ENCODE measurements around the gene GFI1B.
A peak's percentile ranks its signal among the peaks of the same experiment; 100 is the strongest.
"Not testable (repeated sequence)": the region's sequence is repeated elsewhere in the genome, so short reads cannot be mapped to it uniquely, and the experiment has no call there.

GFI1B gene

DNA sequence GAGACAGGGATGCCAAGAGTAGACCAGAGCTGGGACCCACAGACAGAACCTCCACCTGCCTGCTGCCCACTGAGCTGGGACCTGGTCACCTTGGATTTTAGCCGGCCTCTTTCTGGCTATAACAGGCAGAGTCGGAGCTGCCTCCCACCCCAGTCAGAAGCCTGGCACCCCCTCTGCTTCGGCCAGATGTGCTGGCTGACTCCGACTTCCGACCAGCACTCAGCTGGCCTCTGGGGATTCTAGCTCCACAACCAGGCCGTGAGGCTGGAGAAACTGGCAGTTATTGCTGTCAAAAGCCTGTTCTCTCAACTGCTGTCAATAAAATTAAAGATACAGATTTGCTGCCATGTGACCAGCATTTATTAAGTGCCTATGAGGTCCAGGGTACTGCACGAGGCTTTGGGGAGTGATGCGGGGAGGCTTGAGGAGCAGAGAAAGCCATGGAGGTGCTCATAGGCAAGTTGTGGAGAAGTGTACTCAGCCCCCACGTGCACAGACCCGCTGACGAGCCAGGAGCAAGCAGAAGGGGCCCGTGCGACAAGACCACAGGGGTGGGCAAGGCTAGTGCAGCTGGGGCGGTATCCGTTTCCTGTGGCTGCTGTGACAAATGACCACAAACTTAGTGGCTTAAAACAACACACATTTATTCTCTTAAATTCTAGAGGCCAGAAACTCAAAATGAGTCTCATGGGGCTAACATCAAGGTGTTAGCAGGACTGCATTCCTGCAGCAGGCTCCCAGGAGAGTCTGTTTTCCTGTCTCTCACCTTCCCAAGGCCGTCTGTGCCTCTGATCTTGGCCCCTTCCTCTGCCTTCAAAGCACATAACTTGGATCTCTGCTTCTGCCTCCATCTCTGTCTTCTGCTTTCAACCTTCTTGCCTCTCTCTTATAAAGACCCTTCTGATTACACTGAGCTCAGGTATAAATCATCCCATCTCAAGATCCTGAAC lies 13.1 kb downstream of the GFI1B start:
- no peak for DNase-seq (ENCODE audit: low spot score)

DNA sequence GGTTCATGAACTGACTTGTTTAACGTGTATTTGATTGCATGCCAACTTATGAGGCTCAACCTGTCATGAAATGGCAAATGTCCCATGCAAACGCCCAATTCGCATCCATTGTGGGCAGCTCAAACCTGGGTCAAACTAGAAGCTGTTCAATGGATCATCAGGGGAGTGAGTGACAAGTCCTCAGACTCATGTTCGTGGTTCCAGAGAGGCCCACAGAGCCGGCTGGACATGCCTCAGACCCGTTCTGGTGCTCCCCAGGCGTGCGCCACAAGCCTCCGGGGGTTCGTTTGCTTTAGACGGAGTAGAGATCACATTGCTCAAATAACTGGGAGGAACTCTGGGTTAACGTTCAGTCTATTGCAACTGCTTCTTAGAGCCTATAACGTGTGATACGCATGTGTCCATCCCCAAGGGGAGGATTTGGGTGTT lies 15.0 kb downstream of the GFI1B start:
- DNase-seq (ENCODE audit: low spot score): peak; percentile 14

DNA sequence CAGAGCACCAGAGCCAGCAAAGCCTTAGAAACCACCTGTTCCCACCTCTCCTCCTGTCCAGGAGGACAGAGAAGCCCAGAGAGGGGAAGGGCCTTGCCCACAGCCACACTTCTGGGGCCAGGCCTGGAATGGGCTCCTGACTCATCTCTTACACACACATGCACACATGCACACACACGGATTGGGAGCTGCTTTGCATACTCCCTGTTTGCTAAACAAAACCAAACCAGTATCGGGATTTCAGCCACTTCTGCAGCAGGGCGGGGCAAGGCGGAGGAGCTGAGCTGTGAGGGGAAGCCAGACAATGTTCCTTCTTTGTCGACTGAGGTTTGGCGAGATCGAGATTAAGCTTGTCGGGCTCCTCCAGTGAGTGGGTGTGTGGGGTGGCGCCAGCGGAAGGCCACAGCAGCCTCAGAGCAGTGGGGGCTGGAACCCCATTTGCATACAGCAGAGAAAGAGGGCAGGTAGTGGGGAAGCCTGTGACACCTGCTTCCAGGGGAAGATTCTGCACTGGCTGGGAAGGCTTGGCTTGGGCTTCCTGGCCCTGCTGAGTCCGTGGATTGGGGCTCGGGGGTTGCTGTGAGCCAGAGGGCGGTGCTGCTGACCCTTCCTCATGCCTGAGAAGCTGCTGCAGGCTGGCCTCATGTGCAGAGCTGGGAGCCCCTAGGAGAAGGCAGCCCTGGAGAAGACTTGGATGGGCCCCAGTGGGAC lies 16.1 kb downstream of the GFI1B start:
- DNase-seq (ENCODE audit: low spot score): peak; percentile 59

DNA sequence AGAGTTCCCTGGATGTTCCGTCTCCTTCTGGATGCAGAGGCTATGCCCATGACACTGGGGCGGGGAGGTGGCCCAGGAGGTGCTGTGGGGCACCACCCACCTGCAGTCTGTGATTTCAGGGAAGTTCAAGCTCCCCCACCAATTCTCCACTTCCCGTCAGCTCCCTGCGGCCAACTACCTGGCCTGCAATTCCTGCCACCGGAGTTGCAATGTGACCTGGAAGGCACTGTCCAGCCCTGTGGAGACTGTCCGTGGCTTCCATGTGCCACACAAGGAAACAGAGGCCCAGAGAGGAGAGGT lies 16.6 kb downstream of the GFI1B start:
- DNase-seq (ENCODE audit: low spot score): no peak

DNA sequence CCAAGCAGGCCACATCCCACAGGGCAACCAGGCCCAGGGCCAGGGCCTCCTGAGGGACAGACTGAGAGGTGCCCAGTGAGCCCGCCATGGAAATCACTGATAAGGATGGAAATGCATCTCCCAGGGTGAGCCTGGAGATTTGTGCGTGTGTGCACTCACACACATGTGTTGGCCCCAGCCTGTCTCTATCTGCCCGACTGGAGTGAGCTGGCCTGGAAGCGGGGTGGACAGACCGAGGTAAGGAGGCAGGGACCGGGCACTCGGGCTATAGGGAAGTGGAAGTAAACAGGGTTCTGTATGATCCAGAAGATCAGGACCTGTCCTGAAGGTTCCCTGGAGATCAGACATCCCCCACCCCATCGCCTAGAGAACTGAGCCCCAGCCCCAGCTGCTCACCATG lies 17.4 kb downstream of the GFI1B start:
- DNase-seq (ENCODE audit: low spot score): peak; percentile 40

DNA sequence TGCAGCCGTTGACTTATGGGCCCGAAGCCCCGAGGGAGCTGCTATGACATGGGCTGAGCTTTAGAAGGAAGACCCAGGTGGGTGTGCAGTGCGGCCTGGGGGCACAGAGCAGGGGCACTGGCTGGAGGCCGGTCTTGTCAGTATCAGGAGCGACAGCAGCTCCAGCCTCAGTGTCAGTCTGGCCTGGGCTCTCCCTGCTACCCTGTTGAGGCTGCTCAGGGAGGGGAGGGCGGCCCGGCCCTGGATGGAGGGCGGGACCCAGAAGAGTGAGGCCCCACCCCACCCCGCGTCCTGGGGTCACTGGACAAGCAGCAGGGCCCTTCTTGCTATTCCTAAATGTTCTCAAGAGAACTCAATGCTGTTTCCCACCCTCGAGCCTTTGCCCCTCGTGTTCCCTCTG lies 18.0 kb downstream of the GFI1B start:
- DNase-seq (ENCODE audit: low spot score): peak; percentile 62

DNA sequence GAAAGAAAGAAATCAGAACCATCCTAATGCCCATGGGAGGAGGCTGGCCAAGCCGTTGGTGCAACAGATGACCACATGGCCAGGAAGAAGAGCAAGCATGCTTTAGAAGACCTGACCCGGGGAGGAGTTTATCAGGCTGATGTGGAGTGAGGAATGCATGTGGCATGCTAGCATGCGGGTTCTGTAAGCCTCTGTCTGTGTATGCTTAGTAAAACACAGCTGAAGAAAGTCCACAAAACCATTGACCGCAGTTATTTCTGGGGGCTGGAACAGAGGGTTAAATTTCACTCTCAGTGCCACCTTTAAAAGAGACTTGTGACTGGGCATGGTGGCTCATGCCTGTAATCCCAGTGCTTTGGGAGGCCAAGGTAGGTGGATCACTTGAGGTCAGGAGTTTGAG lies 19.1 kb downstream of the GFI1B start:
- peak; percentile 26 for DNase-seq (ENCODE audit: low spot score)

DNA sequence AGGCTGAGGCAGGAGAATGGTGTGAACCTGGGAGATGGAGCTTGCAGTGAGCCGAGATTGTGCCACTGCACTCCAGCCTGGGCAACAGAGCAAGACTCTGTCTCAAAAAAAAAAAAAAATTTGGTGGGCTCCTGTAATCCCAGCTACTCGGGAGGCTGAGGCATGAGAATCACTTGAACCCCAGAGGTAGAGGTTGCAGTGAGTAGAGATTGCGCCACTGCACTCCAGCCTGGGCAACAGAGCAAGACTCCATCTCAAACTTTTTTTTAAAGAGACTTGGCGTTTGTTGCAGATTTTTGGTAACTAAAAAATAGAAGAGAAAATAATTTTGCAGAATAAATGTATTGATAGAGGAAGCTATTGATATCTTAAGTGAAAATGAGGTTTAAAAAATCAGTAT lies 19.7 kb downstream of the GFI1B start:
- not testable (repeated sequence) for DNase-seq (ENCODE audit: low spot score)

DNA sequence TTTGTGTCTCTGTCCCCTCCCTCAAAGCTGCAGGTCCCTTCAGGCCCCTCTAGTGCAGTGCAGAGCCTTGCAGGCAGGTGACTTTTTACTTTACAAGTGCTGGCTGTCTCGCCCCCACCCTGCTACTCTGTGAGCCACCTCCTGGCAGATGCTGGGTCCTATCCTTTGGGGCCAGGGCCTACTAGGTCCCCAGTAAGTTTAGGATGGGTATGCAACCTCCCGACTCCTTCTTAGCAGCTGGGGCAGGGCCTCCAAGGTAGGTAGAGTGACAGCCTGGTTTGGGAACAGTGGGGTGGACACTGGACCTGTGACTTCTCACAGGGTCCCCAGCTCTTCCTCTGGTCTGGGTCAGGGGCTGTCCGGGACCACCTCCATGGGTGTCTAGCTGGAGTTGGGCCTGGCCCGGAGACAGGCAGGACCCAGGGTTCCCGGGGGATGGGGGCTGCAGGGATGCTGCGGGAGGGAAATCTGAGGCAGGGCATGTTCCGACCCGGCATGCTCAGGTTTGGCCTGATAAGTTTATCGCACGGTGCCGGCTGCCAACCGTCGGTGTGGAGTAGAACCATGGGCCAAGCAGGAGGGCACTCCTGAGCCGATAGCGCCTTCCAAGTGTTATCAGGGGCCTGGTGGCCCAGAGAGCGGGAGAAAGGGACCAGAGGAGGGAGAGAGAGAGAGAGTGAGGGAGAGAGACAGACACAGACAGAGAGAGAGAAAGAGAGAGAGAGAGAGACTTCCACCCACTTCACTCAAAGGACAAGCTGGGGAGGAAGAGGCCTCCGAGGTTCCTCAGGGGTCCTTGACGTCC lies 20.5 kb downstream of the GFI1B start:
- peak; percentile 88 for DNase-seq (ENCODE audit: low spot score)

DNA sequence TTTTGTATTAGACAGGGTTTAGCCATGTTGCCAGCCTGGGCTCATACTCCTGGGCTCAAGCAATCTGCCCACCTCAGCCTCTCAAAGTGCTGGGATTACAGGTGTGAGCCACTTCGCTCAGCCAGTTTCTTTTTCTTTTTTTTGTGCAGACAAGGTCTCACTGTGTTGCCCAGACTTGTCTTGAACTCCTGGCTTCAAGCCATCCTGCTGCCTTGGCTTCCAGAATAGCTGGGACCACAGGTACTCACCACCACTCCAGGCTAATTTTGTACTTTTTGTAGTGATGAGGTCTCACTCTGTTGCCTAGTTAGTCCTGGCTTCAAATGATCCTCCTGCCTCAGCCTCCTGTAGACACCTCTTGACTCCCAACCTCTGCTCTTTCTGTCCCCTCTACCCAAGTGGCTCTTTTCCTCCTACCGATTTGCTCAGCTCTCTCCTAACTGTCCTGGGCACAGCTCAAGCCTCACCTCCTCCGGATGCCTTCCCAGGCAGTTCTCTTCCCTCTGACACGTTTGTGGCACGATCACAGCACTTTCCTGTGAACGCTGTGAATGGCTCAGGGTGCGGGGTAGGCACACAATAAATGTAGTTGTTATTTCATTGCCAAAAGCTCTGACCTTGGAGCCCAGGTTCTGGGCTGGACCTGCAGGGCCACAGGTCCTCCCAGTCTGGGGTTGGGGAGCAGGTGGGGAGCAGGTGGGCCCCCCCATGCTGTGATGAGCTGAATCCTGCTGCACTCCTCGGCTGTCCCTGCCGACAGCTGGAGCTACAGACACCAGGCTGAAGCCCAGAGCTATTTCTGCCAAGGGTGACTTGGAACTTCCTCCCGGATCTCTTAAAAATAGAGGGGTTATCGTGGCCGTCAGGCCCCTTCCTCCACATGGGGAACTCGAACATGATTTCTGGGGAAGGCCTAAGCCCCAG lies 23.9 kb downstream of the GFI1B start:
- peak; percentile 68 for DNase-seq (ENCODE audit: low spot score)

DNA sequence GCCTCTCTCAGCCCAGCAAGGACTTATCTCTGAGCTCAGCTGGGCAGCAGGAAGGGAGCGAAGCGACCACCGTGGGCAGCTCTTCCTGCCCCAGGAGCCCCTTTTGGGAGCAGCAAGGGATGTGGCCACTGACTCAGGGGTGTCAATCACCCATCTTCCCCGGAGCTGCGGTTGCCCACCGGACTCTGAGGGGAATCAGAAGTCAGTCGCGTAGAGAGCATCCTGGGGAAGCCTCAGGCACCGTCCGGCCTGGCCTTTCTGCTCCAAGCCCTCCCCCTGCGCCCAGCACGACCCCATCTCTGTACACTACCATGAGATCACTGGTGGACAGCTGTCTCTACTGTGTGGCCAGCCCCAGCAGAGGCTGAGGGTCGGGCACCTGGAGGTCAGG lies 24.6 kb downstream of the GFI1B start:
- DNase-seq (ENCODE audit: low spot score): peak; percentile 52

DNA sequence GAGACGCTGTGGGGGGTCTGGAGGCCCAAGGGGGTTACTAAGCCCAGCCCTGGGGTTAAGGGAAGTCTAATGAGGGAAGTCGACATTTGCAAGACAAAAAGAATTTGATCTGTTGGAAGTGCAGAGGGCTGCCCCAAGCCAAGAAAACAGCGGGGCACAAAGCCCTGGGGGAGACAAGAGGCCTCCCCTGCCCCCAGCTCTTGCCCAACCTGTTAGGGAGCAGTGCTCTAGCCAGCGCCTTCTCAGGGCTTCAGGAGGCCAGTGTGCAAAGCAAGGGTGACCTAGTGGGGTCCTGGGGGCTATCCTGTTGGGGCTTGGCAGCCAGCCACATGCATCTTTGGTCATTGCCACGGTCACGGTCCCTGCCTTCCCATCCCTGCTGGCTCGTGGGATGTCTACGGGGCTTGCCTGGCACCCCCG lies 25.2 kb downstream of the GFI1B start:
- no peak for DNase-seq (ENCODE audit: low spot score)

DNA sequence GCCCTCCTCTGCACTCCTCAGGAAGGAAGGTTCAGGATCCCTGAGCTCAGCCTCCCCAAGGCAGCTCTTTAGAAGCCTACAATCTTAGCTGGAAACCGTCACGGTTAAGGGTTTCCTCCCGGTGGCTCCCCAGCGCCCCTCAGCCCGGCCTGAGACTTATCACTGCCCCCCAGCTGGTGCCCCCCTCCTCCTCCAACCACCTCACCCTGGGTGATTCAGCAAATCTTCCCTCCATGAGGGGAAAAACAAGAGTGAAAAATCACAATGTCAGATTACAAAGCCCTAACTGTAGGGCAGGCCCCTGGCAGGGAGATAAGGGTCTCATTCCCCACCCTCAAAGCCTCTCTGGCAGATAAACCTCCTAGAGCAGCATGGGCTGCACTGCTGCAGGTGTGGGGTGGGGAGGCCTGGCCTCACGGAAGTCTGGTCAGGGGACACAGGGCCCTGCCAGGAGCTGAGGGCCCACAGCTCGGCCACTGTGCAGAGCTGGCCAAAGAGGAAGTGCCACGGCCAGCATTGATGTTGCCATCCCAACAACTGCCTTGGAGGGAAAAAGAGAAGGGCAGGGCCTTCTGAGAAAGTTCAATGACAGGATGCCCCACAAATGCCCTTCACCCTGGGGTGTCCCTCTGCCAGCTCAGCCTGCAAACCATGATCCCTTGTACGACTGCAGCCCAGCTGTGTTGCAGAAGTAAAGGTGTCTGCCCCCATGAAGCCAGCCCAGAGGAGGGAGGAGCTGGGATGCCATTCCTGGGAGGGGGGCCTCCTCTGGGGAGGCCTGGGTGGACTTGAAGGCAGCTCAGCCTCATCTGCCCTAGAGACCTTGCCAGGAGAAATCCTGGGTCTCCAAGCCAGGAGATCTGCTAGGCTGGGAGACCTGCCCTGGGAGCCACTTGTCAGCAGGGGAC lies 25.9 kb downstream of the GFI1B start:
- DNase-seq (ENCODE audit: low spot score): peak; percentile 84

DNA sequence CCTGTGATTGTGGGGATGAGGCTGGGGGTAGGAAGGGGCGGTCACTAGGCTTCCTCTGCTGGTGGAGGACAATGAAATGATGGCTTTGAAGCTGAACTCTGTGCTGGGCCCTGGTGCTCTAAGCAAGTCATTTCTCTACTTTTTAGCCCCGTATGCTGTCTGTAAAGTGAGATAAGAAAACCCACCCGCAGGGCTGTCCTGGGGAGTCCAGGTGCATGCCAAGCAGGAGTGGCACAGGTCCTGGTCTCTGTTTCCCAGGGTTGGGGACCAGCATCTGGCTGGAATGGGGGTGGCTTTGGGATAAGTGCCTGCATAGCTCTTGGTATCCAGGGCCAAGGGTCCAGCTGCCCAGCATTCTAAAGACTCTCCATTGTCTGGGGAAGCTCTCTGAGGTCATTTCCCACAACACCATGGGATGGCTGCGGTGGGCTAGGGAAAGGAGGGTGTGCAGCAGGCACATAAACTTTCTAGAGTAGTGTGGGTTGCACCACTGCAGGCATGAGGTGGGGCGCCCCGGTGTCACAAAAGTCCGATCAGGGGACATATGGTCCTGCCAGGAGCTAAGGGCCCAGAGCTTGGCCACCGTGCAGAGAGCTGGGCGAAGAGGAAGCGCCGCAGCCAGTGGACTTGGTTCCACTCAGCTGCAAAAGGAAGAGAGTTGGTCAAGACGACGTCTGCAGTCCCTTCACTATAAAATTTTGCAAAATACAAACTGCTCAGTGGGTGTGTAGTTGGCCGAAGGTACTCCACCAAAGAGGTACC lies 26.7 kb downstream of the GFI1B start:
- no peak for DNase-seq (ENCODE audit: low spot score)

DNA sequence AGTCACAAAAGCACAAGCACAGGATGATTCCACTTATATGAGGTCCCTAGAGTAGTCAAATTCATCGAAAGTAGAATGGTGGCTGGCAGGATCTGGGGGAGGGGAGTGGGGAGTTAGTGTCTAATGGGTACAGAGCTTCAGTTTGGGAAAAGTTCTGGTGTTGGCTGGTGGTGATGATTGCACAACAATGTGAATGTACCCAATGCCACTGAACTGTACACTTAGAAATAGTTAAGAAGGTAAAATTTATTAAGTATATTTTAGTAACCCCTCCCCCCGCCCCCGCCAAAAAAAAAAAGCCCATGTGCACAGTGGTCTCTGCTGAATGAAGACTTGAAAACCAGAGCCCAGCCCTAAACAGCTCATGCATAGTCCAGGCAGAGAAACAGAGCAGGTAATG lies 27.5 kb downstream of the GFI1B start:
- no peak for DNase-seq (ENCODE audit: low spot score)

DNA sequence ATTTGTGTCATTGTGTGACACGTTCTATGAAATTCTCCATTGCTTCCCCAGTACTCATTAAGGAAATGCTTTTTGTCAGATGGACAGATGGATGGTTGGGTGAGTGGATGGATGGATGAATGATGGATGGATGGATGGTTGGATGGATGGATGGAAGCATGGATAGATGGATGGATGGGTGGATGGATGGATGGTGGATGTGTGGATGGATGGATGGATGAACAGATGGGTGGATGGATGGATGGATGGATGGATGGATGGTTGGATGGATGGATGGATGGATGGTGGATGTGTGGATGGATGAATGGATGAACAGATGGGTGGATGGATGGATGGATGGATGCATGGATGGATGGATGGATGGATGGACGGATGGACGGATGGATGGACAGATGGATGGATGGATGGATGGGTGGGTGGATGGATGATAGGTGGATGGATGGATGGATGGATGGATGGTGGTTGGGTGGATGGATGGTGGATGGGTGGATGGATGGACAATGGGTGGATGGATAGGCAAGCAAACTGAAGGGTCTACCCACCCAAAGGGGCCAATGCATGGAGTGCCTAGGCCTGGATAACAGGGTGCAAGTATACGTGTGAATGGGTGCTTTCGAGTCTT lies 28.3 kb downstream of the GFI1B start:
- DNase-seq (ENCODE audit: low spot score): no peak

DNA sequence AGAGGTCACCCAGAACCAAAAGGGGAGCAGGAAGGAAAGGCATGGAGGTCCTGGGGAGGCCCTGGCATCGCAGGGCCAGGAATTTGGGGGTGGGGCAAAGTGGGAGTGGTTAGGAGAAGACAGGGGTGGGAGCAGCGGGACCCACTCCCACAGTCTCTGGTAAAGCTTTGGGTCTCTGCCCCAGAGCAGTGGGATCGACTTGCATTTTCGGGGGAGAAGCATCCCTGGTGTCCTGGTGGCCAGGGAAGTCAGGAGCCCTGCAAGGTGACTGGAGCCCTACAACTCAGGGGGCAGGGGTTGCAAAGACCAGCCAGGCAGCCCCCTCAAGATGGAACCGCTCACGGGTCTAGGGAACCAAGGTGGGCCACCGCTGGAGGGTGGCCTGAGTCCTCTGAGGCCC lies 29.9 kb downstream of the GFI1B start:
- DNase-seq (ENCODE audit: low spot score): no peak

DNA sequence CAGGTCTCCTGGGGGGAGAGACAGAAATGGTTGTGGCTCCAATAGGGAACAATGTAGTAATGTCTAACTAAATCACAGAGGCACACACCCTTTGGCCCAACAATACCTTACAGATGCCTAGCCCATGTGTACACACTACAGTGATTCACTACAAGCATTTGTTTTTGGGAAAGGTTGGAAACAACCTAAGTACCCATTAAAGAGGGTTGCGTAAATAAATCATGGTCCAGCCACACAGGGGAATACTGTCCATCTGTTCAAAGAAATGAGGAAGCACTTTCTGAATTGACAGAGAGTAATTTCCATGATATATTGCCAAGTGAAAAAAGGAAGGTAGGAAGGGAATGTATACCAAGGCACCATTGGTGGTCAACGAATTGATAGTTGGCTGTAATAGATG lies 30.3 kb downstream of the GFI1B start:
- no peak for DNase-seq (ENCODE audit: low spot score)

DNA sequence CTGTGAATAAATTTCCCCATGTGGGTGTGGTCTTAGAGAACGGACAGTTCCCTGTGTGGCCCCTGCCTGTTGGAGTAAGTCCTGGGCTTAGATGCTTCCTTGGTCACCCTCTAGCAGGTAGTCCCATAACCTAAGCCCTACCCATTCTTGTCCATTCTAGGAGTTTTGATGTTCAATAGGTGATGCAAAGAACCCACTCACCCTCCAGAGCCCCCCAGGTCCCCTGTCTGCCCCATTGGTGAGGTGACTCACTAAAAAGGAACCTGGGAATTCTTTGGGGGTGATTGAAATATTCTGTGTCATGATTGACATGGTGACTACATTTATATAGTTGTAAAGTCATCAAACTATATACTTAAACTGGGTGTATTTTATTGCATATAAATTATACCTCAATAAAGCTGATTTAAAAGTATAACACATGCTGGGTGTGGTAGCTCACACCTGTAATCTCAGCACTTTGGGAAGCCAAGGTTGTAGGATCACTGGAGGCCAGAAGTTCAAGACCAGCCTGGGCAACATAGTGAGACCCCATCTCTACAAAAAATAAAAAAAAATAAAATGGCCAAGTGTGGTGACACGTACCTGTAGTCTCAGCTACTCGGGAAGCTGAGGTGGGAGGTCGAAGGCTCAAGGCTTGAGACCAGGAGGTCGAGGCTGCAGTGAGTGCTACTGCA lies 31.6 kb downstream of the GFI1B start:
- DNase-seq (ENCODE audit: low spot score): no peak

Data from hematopoietic multipotent progenitor cell treated with erythropoietin and hydrocortisone succinate and interleukin-3 and kit ligand, for 17 days (in vitro differentiated cells).